ENCODE data around the gene TNNT1.

Gene TNNT1

DNA sequence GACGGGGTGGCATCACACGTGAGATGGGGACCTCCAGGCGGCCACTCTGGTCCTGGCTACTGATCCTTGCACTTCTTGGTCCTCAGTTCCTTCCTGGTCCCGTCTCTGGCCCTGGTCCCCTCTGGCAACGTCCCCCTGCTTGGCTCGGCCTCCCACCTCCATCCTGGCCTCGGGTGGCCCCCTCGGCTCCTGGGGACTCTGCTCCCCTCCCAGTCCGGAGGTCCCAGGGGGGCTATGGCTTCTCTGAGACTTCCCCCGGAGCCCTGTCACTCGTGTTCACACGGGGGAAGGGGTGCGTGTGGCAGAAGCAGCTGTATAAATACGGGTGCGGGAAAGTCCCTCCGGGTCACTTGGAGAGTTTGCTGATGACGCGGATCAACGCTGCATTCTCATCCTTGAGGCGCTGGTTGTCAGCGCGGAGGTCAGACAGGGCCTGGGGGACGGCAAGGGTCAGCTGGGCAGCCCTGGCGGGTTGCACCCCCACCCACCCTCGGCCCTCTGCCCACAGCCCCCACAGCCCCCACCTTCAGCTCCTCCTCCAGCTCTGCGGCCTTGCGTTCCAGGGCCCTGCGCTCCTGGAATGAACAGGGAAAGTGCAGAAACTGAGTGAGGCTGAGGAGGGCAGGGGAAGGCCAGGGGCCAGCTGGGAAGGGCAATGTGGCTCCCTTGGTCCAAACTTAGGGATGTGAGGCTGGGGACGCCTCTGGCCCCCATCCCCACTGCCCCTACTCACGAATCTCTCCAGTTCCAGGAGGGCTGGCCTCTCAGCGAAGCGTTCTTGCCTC lies 57.7 kb downstream of the TNNT1 start:
- TF ChIP-seq, protein P1, sequence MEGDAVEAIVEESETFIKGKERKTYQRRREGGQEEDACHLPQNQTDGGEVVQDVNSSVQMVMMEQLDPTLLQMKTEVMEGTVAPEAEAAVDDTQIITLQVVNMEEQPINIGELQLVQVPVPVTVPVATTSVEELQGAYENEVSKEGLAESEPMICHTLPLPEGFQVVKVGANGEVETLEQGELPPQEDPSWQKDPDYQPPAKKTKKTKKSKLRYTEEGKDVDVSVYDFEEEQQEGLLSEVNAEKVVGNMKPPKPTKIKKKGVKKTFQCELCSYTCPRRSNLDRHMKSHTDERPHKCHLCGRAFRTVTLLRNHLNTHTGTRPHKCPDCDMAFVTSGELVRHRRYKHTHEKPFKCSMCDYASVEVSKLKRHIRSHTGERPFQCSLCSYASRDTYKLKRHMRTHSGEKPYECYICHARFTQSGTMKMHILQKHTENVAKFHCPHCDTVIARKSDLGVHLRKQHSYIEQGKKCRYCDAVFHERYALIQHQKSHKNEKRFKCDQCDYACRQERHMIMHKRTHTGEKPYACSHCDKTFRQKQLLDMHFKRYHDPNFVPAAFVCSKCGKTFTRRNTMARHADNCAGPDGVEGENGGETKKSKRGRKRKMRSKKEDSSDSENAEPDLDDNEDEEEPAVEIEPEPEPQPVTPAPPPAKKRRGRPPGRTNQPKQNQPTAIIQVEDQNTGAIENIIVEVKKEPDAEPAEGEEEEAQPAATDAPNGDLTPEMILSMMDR (IDR thresholded peaks at IDR 0.05; ENCODE audit: low read depth, low read length) = no peak
- no peak for TF ChIP-seq POLR2A (IDR thresholded peaks at IDR 0.05; ENCODE audit: extremely low read depth, insufficient read length)
- TF ChIP-seq MYC (IDR thresholded peaks at IDR 0.05; ENCODE audit: low read depth, low read length) = no peak
- TF ChIP-seq, protein P2, sequence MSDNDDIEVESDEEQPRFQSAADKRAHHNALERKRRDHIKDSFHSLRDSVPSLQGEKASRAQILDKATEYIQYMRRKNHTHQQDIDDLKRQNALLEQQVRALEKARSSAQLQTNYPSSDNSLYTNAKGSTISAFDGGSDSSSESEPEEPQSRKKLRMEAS (IDR thresholded peaks at IDR 0.05; ENCODE audit: low read depth, low read length) = no peak
- no peak overlapping the region for H3K4me3 ChIP-seq (ENCODE audit: low read depth, low read length)
- DNase-seq (ENCODE audit: low read depth) = no peak

DNA sequence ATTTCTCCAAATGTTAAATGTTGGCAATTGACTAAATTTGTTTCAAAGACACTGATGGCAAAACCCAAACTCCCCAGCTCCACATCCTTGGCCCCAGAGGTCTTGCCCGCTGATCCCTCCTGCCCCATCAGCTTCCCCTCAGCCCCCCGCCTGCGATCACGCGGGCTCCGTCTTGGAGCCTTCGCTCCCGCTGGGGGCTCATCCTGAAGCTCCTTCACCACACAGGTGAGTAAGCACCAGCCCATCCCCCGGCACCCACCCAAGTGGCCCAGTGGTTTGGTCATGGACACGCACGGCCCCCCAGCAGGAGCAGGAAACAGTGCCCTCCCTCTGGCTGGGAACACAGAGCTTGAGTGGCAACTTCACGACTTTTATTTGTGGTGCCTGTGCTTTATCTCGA lies 58.4 kb downstream of the TNNT1 start:
- TF ChIP-seq POLR2A (IDR thresholded peaks at IDR 0.05; ENCODE audit: extremely low read depth, insufficient read length) (no peak), MYC (IDR thresholded peaks at IDR 0.05; ENCODE audit: low read depth, low read length) (no peak)
- TF ChIP-seq, protein P2 (IDR thresholded peaks at IDR 0.05; ENCODE audit: low read depth, low read length) = no peak
- TF ChIP-seq, protein P1 (IDR thresholded peaks at IDR 0.05; ENCODE audit: low read depth, low read length) = no peak
- DNase-seq (ENCODE audit: low read depth) = no peak

GRCh38 chr19:55089342-55089944 lies 59.6 kb downstream of the TNNT1 start:
- TF ChIP-seq POLR2A (IDR thresholded peaks at IDR 0.05; ENCODE audit: extremely low read depth, insufficient read length) (no peak), MYC (IDR thresholded peaks at IDR 0.05; ENCODE audit: low read depth, low read length) (no peak)
- TF ChIP-seq, protein P1 (IDR thresholded peaks at IDR 0.05; ENCODE audit: low read depth, low read length) = no peak
- TF ChIP-seq, protein P2 (IDR thresholded peaks at IDR 0.05; ENCODE audit: low read depth, low read length) = no peak
- no peak for DNase-seq (ENCODE audit: low read depth)
- no peak overlapping the region for H3K4me3 ChIP-seq (ENCODE audit: low read depth, low read length)

More for the DNA sequence above, 58.4 kb downstream of the TNNT1 start:
- H3K4me3 ChIP-seq (ENCODE audit: low read depth, low read length) = no peak overlapping the region

- peak; percentile 46 for DNase-seq (ENCODE audit: low read depth)
- TF ChIP-seq, protein P2 (IDR thresholded peaks at IDR 0.05; ENCODE audit: low read depth, low read length) = no peak
- TF ChIP-seq MYC (IDR thresholded peaks at IDR 0.05; ENCODE audit: low read depth, low read length) = no peak
- no peak for TF ChIP-seq POLR2A (IDR thresholded peaks at IDR 0.05; ENCODE audit: extremely low read depth, insufficient read length)
- TF ChIP-seq, protein P1 (IDR thresholded peaks at IDR 0.05; ENCODE audit: low read depth, low read length) = peak; percentile 44
- no peak overlapping the region for H3K4me3 ChIP-seq (ENCODE audit: low read depth, low read length)
Observed at GRCh38 chr19:55088543-55089341, 60.3 kb downstream of the TNNT1 start.

DNA sequence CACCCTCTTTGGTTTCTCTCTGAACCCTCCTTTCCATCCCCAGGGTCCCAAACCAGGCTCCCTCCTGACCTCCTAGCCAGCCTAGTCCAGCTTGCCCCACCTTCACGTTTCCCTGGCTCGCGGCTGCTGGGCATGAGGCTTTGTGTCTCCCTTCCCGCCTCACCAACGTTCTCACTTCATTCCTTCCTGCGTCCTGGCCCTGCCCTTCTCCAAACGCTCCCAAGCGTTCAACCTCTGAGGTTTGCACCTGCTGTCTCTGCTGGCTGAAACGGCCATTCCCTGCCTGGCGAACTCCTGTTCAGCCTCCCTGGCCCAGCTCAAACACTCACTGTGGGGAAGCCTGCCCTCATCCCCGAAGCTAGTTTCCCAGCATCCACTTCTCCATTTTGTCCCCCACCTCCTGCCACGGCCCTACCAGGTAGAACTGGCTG lies 61.0 kb downstream of the TNNT1 start:
- no peak for DNase-seq (ENCODE audit: low read depth)
- TF ChIP-seq, protein P1 (IDR thresholded peaks at IDR 0.05; ENCODE audit: low read depth, low read length) = no peak
- TF ChIP-seq POLR2A (IDR thresholded peaks at IDR 0.05; ENCODE audit: extremely low read depth, insufficient read length) (no peak), MYC (IDR thresholded peaks at IDR 0.05; ENCODE audit: low read depth, low read length) (no peak)
- TF ChIP-seq, protein P2 (IDR thresholded peaks at IDR 0.05; ENCODE audit: low read depth, low read length) = no peak
- H3K4me3 ChIP-seq (ENCODE audit: low read depth, low read length) = no peak overlapping the region

Measured in NB4 (cell line).